Thyroid gland (tissue), 4 donors: ENCODE measurements around the gene C4orf50. TPM values are rescaled to one million over a fixed set of nuclear protein-coding genes. Genes with fewer than 3 reads are reported as not detected.

Source experiments
- DNase-seq, 2 donors: peaks; one replicate each; pipeline ENCODE4 v3.0.0-alpha.2; 2019
- H3K27ac ChIP-seq, 3 donors: fragments of 200-600 bp; sonication (generic); 1 replicate in 2 of 3; 2 replicates in 1 of 3; pipeline ENCODE4 v1.5.1; 2016 to 2019; ENCODE audit warnings: mild to moderate bottlenecking in 1 of 3, moderate library complexity in 1 of 3
- H3K27me3 ChIP-seq: fragments of 200-600 bp; sonication (generic); one replicate; pipeline ENCODE4 v1.5.1; 2019
- H3K36me3 ChIP-seq, 2 donors: fragments of 200-600 bp; sonication (generic); one replicate each; pipeline ENCODE4 v1.5.1; 2016 to 2019
- H3K4me1 ChIP-seq, 2 donors: fragments of 200-600 bp; sonication (generic); one replicate each; pipeline ENCODE4 v1.5.1; 2017 to 2019
- H3K4me3 ChIP-seq, 3 donors: fragments of 200-600 bp; sonication (generic); replicated peaks in 1 of 3; 1 replicate in 2 of 3; 2 replicates in 1 of 3; pipeline ENCODE4 v1.5.1; 2016; ENCODE audit warnings: mild to moderate bottlenecking in 1 of 3
- H3K9me3 ChIP-seq: fragments of 200-600 bp; sonication (generic); one replicate; pipeline ENCODE4 v1.5.1; 2017
- CTCF ChIP-seq, 6 experiments: fragments of 200-600 bp in 3 of 6; fragments of 450-650 bp in 3 of 6; sonication (generic) in 3 of 6; IDR thresholded peaks; one replicate each; pipeline ENCODE4 v1.5.1; 2016 to 2019; ENCODE audit warnings: antibody characterized with exemption in 6 of 6, mild to moderate bottlenecking in 2 of 6, inconsistent platforms in 1 of 6, moderate library complexity in 1 of 6
- POLR2A ChIP-seq, 2 donors: fragments of 450-650 bp; IDR thresholded peaks; one replicate each; pipeline ENCODE4 v1.6.1; 2017; ENCODE audit warnings: antibody characterized with exemption in 2 of 2, mild to moderate bottlenecking in 2 of 2, moderate library complexity in 1 of 2
- WGBS, 2 donors: methylation state at CpG; one replicate each; pipeline ENCODE4 v1.1.5; 2017; 5-methylcytosine and 5-hydroxymethylcytosine counted together
- intact Hi-C: fragments of 100-400 bp; cut with DNase I; formaldehyde crosslinking; loops from one replicate; pipeline ENCODE4 v1.15.1; 2023
- total RNA-seq, 4 donors: library from RNA; depleted of rRNA; stranded (reverse); fragments of >200 nt; gene quantifications; one replicate each; pipeline ENCODE4 v1.2.3, GENCODE V29; 2016

C4orf50 gene
- total RNA-seq, 4 donors from 2014 or later, result 0.11 to 0.15 (median 0.13) TPM; not detected in 1

GRCh38 chr4:6062133-6062532 lies 43.9 kb upstream of the C4orf50 start:
- TF ChIP-seq CTCF (IDR thresholded peaks at IDR 0.05) (no peak), POLR2A (IDR thresholded peaks at IDR 0.05) (no peak)
- Histone ChIP-seq H3K4me1 (peaks cover 24 to 31% of the 10 kb centered on the region in 2 donors), H3K9me3 (no peaks in the 10 kb centered on the region), H3K36me3 (no peaks in the 10 kb centered on the region), H3K27ac (no peak overlapping the region), H3K4me3 (no peak overlapping the region), H3K27me3 (no peaks in the 10 kb centered on the region)
- WGBS, 2 donors, result 90 to 94% methylated on average over 12 of the region's 12 CpGs
- DNase-seq, result no peak
- intact Hi-C loops, result no loop called here

- DNase-seq, result no peak
- 82 to 100% methylated on average over 5 to 6 of the region's 7 CpGs for WGBS, 2 donors
- no peaks in the 10 kb centered on the region for H3K36me3 ChIP-seq
- no peaks in the 10 kb centered on the region for H3K27me3 ChIP-seq
- H3K4me3 ChIP-seq, result no peak overlapping the region
- H3K9me3 ChIP-seq, result no peaks in the 10 kb centered on the region
- TF ChIP-seq POLR2A (IDR thresholded peaks at IDR 0.05), result no peak
- no peak for TF ChIP-seq CTCF (IDR thresholded peaks at IDR 0.05)
- H3K4me1 ChIP-seq, result peaks cover under 1 to 7% of the 10 kb centered on the region in 2 donors
- no peak overlapping the region for H3K27ac ChIP-seq
- intact Hi-C loops, result no loop called here
Observed at GRCh38 chr4:6059375-6059805, 41.2 kb upstream of the C4orf50 start.

GRCh38 chr4:6058531-6059374 lies 40.5 kb upstream of the C4orf50 start:
- H3K9me3 ChIP-seq, result no peaks in the 10 kb centered on the region
- H3K27ac ChIP-seq, result no peak overlapping the region
- H3K4me1 ChIP-seq, result peaks cover 0 to 5% of the 10 kb centered on the region in 2 donors
- TF ChIP-seq CTCF (IDR thresholded peaks at IDR 0.05) (no peak), POLR2A (IDR thresholded peaks at IDR 0.05) (no peak)
- WGBS, 2 donors, result 92 to 97% methylated on average over 12 of the region's 12 CpGs
- intact Hi-C loops, result no loop called here
- DNase-seq, result no peak
- no peaks in the 10 kb centered on the region for H3K36me3 ChIP-seq
- no peaks in the 10 kb centered on the region for H3K27me3 ChIP-seq
- H3K4me3 ChIP-seq, result no peak overlapping the region

GRCh38 chr4:6056976-6057766 lies 38.9 kb upstream of the C4orf50 start:
- TF ChIP-seq CTCF (IDR thresholded peaks at IDR 0.05) (no peak), POLR2A (IDR thresholded peaks at IDR 0.05) (no peak)

More at GRCh38 chr4:6056976-6057766, 38.9 kb upstream of the C4orf50 start:
- Histone ChIP-seq H3K4me3 (no peak overlapping the region), H3K27ac (no peak overlapping the region), H3K9me3 (no peaks in the 10 kb centered on the region), H3K27me3 (no peaks in the 10 kb centered on the region), H3K4me1 (peaks cover 0 to 16% of the 10 kb centered on the region in 2 donors), H3K36me3 (no peaks in the 10 kb centered on the region)
- DNase-seq, result no peak
- intact Hi-C loops, result no loop called here
- 89 to 91% methylated on average over 15 of the region's 15 CpGs for WGBS, 2 donors
